Caco-2 (cell line): ENCODE results near the gene SPNS2. TPM values are rescaled to one million over a fixed set of nuclear protein-coding genes. Genes with fewer than 3 reads are reported as not detected.

Experiments
- BruUV-seq: library from RNA; stranded (reverse); fragments of 400-500 nt; replicated peaks from 2 replicates; lab custom pipeline; 2021; lab: Mats Ljungman, UMichigan
- CTCF ChIA-PET: fragments of 300-600 bp; sonication (Branson Sonifier 250); formaldehyde crosslinking; loops from one replicate; lab custom pipeline; 2022; ENCODE audit warnings: antibody characterized with exemption; lab: Charles Lee
- POLR2A ChIA-PET: fragments of 300-600 bp; sonication (Branson Sonifier 250); formaldehyde crosslinking; loops from one replicate; lab custom pipeline; 2022; ENCODE audit warnings: antibody characterized with exemption; lab: Charles Lee
- DNase-seq, 2 experiments: peaks; one replicate each; pipeline versions ENCODE4 v3.0.0 to v3.0.0-alpha.2; 2020 to 2022
- H3K27me3 ChIP-seq: replicated peaks from 2 replicates; pipeline ENCODE4 v1.6.0; 2011; ENCODE audit warnings: low read length; ENCODE audit not compliant: control insufficient read depth, insufficient read depth
- H3K36me3 ChIP-seq: 2 replicates; pipeline ENCODE4 v1.5.1; 2011; ENCODE audit warnings: low read length; ENCODE audit not compliant: control insufficient read depth, insufficient read depth
- H3K4me1 ChIP-seq: fragments of 250-450 bp; sonication (Bioruptor Pico); 2 replicates; pipeline ENCODE4 v1.5.1; 2020; ENCODE audit warnings: mild to moderate bottlenecking
- H3K4me3 ChIP-seq: 2 replicates; pipeline ENCODE4 v1.5.1; 2011; ENCODE audit warnings: low read depth, mild to moderate bottlenecking, control low read depth, low read length
- H3K9me3 ChIP-seq: fragments of 250-450 bp; sonication (Bioruptor Pico); 2 replicates; pipeline ENCODE4 v1.5.1; 2020; ENCODE audit warnings: mild to moderate bottlenecking, moderate library complexity
- H3K27ac Mint-ChIP-seq: one replicate; pipeline ENCODE4 v1.8.0; 2022; ENCODE audit warnings: mixed read lengths; ENCODE audit not compliant: unreplicated experiment
- H3K27me3 Mint-ChIP-seq: one replicate; pipeline ENCODE4 v1.8.0; 2022; ENCODE audit warnings: mixed read lengths; ENCODE audit not compliant: insufficient read depth, unreplicated experiment
- H3K36me3 Mint-ChIP-seq: one replicate; pipeline ENCODE4 v1.8.0; 2022; ENCODE audit warnings: mild to moderate bottlenecking, mixed read lengths; ENCODE audit not compliant: insufficient read depth, unreplicated experiment
- H3K4me1 Mint-ChIP-seq: one replicate; pipeline ENCODE4 v1.8.0; 2022; ENCODE audit warnings: low read depth, mixed read lengths; ENCODE audit not compliant: unreplicated experiment
- H3K4me3 Mint-ChIP-seq: one replicate; pipeline ENCODE4 v1.8.0; 2022; ENCODE audit warnings: mild to moderate bottlenecking, moderate library complexity, mixed read lengths; ENCODE audit not compliant: unreplicated experiment
- H3K9me3 Mint-ChIP-seq: one replicate; pipeline ENCODE4 v1.8.0; 2022; ENCODE audit warnings: mixed read lengths; ENCODE audit not compliant: unreplicated experiment
- CTCF ChIP-seq, 2 experiments: fragments of 200-600 bp in 1 of 2; IDR thresholded peaks; 1 replicate in 1 of 2; 2 replicates in 1 of 2; pipeline versions ENCODE4 v1.5.1 to v1.8.0; 2011 to 2022; ENCODE audit warnings: antibody characterized with exemption in 1 of 2, control low read depth in 1 of 2, inconsistent platforms in 1 of 2, low read depth in 1 of 2, low read length in 1 of 2, mild to moderate bottlenecking in 1 of 2, moderate library complexity in 1 of 2; ENCODE audit not compliant: insufficient read depth in 1 of 2, severe bottlenecking in 1 of 2, unreplicated experiment in 1 of 2
- intact Hi-C: fragments of 100-400 bp; cut with micrococcal nuclease; formaldehyde crosslinking; loops from one replicate; pipeline ENCODE4 v1.10.0; 2022; ENCODE audit not compliant: unreplicated experiment
- total RNA-seq: library from RNA; stranded (reverse); gene quantifications from 2 replicates; pipeline ENCODE4 v1.2.3, GENCODE V29; 2022

SPNS2 gene
- total RNA-seq, 1 experiment from 2014 or later: 1.00 TPM

- Mint-ChIP-seq H3K9me3 (no peaks in the 10 kb centered on the region), H3K27me3 (no peaks in the 10 kb centered on the region), H3K36me3 (peaks cover 6% of the 10 kb centered on the region), H3K27ac (no peak overlapping the region), H3K4me3 (no peak overlapping the region), H3K4me1 (peaks cover 6% of the 10 kb centered on the region)
- H3K4me1 ChIP-seq: 0 out of 2 replicates have a peak, but pooled peaks cover 4% of the 10 kb centered on the region
- CTCF ChIA-PET: no interaction called here
- intact Hi-C loops: no loop called here
- no peaks in the 10 kb centered on the region for H3K36me3 ChIP-seq
- no peaks in the 10 kb centered on the region for H3K27me3 ChIP-seq
- DNase-seq: no peak
- TF ChIP-seq CTCF (IDR thresholded peaks at IDR 0.05; ENCODE audit: insufficient read depth in 1 of 2, low read depth in 1 of 2, low read length in 1 of 2, severe bottlenecking in 1 of 2, unreplicated experiment in 1 of 2): no peak
- POLR2A ChIA-PET: no interaction called here
- no peaks in the 10 kb centered on the region for H3K9me3 ChIP-seq
- no peak overlapping the region for H3K4me3 ChIP-seq
- BruUV-seq: no TSS peak
Observed at GRCh38 chr17:4477255-4477791, 21.4 kb upstream of the SPNS2 start.

- no peak for TF ChIP-seq CTCF (IDR thresholded peaks at IDR 0.05; ENCODE audit: insufficient read depth in 1 of 2, low read depth in 1 of 2, low read length in 1 of 2, severe bottlenecking in 1 of 2, unreplicated experiment in 1 of 2)
- Histone ChIP-seq H3K4me1 (peaks cover 10% of the 10 kb centered on the region; the same call in 1 of the 2 replicates), H3K27me3 (no peaks in the 10 kb centered on the region), H3K4me3 (no peak overlapping the region), H3K36me3 (no peaks in the 10 kb centered on the region), H3K9me3 (no peaks in the 10 kb centered on the region)
- ChIA-PET CTCF (no interaction called here), POLR2A (no interaction called here)
- peaks cover 6% of the 10 kb centered on the region for H3K4me1 Mint-ChIP-seq
- DNase-seq: no peak
- H3K27ac Mint-ChIP-seq: no peak overlapping the region
- intact Hi-C loops: no loop called here
- H3K27me3 Mint-ChIP-seq: no peaks in the 10 kb centered on the region
- no peaks in the 10 kb centered on the region for H3K9me3 Mint-ChIP-seq
- H3K36me3 Mint-ChIP-seq: peaks cover 6% of the 10 kb centered on the region
- H3K4me3 Mint-ChIP-seq: no peak overlapping the region
- no TSS peak for BruUV-seq
Observed at GRCh38 chr17:4478318-4478830, 20.3 kb upstream of the SPNS2 start.

DNA sequence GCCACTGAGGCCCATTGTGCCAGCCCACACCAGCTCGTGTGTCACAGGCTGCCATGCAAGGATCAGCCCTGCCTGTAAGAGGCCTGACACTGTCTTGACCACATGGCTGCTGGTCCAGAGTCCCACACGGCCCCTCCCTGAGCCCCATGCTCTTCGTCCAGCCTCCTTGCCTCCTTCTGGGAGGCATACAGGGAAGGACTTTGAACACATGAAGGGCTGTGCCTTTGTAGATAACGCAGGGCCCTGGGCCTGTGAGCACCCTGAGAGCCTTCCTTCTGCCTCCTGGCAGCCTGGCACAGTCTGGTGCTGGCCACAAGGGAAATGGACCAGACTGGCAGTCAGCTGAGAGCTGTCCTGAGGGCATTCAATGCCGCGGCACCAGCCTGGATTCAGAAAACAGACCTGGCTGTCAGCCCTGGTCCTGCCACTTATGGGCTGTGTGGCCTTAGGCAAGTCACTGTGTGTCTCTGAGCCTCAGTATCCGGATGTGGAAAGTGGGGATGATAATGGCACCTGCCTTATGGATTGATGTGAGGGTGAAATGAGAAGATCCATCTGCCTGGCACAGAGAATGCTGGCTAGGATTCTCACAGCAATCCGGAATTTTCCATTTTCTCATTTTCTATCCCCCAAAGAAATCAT lies 19.2 kb upstream of the SPNS2 start:
- Histone ChIP-seq H3K36me3 (no peaks in the 10 kb centered on the region), H3K4me1 (peaks cover 16% of the 10 kb centered on the region; the same call in 1 of the 2 replicates), H3K27me3 (no peaks in the 10 kb centered on the region), H3K4me3 (no peak overlapping the region), H3K9me3 (no peaks in the 10 kb centered on the region)
- Mint-ChIP-seq H3K27ac (no peak overlapping the region), H3K27me3 (no peaks in the 10 kb centered on the region), H3K4me1 (peaks cover 6% of the 10 kb centered on the region), H3K36me3 (peaks cover 6% of the 10 kb centered on the region), H3K9me3 (no peaks in the 10 kb centered on the region), H3K4me3 (no peak overlapping the region)
- no peak for TF ChIP-seq CTCF (IDR thresholded peaks at IDR 0.05; ENCODE audit: insufficient read depth in 1 of 2, low read depth in 1 of 2, low read length in 1 of 2, severe bottlenecking in 1 of 2, unreplicated experiment in 1 of 2)
- DNase-seq: no peak
- intact Hi-C loops: no loop called here
- BruUV-seq: no TSS peak
- CTCF ChIA-PET: no interaction called here
- POLR2A ChIA-PET: no interaction called here
